Cardiac fibroblast (primary cell): ENCODE data around the gene GP1BA.
A peak's percentile ranks its signal among the peaks of the same experiment; 100 is the strongest.

Experiments used
- DNase-seq, 2 donors: peaks; one replicate each; pipeline versions ENCODE4 v3.0.0 to v3.0.0-alpha.2; 2010; ENCODE audit warnings: low read depth in 2 of 2
- H3K4me3 ChIP-seq, 2 donors: replicated peaks in 1 of 2; 1 replicate in 1 of 2; 2 replicates in 1 of 2; pipeline ENCODE4 v1.5.1; 2011; ENCODE audit warnings: low read depth in 2 of 2, low read length in 2 of 2, mild to moderate bottlenecking in 2 of 2, moderate library complexity in 1 of 2
- CTCF ChIP-seq: IDR thresholded peaks from one replicate; pipeline ENCODE4 v1.5.1; 2011; ENCODE audit warnings: low read depth, mild to moderate bottlenecking, low read length, inconsistent platforms

The GP1BA gene

GRCh38 chr17:4893272-4893671, 38.8 kb upstream of the GP1BA start:
- no peak for DNase-seq

GRCh38 chr17:4893721-4894560, 38.1 kb upstream of the GP1BA start:
- DNase-seq: no peak
- H3K4me3 ChIP-seq: no peak overlapping the region

More at GRCh38 chr17:4893272-4893671, 38.8 kb upstream of the GP1BA start:
- no peak for TF ChIP-seq CTCF
- no peak overlapping the region for H3K4me3 ChIP-seq

GRCh38 chr17:4895121-4895520, 37.0 kb upstream of the GP1BA start:
- no peak overlapping the region for H3K4me3 ChIP-seq
- no peak for DNase-seq
- no peak for TF ChIP-seq CTCF

More at GRCh38 chr17:4893721-4894560, 38.1 kb upstream of the GP1BA start:
- no peak for TF ChIP-seq CTCF

- TF ChIP-seq CTCF: peak; percentile 8
- no peak for DNase-seq
- no peak overlapping the region for H3K4me3 ChIP-seq
These were observed 36.3 kb upstream of the GP1BA start for GRCh38 chr17:4895657-4896331.

- no peak overlapping the region for H3K4me3 ChIP-seq
- DNase-seq: no peak
- TF ChIP-seq CTCF: no peak
These were observed 35.5 kb upstream of the GP1BA start for GRCh38 chr17:4896332-4897197.

GRCh38 chr17:4897198-4897687, 34.8 kb upstream of the GP1BA start:
- no peak overlapping the region for H3K4me3 ChIP-seq
- DNase-seq: no peak
- TF ChIP-seq CTCF: no peak
